Kidney epithelial cell (primary cell): ENCODE measurements around the gene NAT8. TPM values are rescaled to one million over a fixed set of nuclear protein-coding genes. Genes with fewer than 3 reads are reported as not detected.
A peak's percentile ranks its signal among the peaks of the same experiment; 100 is the strongest.
"Not testable (repeated sequence)": the region's sequence is repeated elsewhere in the genome, so short reads cannot be mapped to it uniquely, and the experiment has no call there.

Experiments
- DNase-seq: peaks from one replicate; pipeline ENCODE4 v3.0.0-alpha.2; 2010; ENCODE audit warnings: low read depth
- H3K27me3 ChIP-seq: 2 replicates; pipeline ENCODE4 v1.6.0; 2011; ENCODE audit warnings: low read length; ENCODE audit not compliant: control insufficient read depth, insufficient read depth
- H3K36me3 ChIP-seq: 2 replicates; pipeline ENCODE4 v1.5.1; 2011; ENCODE audit warnings: low read length; ENCODE audit not compliant: control insufficient read depth, insufficient read depth
- H3K4me3 ChIP-seq: 2 replicates; pipeline ENCODE4 v1.5.1; 2011; ENCODE audit warnings: low read depth, mild to moderate bottlenecking, control low read depth, low read length
- total RNA-seq: library from RNA; depleted of rRNA; stranded (reverse); fragments of >200 nt; gene quantifications from 2 replicates; pipeline ENCODE4 v1.2.3, GENCODE V29; 2015
- TF ChIP-seq, protein P1 (sequence below): IDR thresholded peaks from 2 replicates; pipeline ENCODE4 v1.5.1; 2011; ENCODE audit warnings: mild to moderate bottlenecking, moderate library complexity, low read length, control low read depth, inconsistent platforms; ENCODE audit not compliant: insufficient read depth, poor library complexity, severe bottlenecking

The NAT8 gene
- total RNA-seq, 1 donor from 2014 or later: not detected

DNA sequence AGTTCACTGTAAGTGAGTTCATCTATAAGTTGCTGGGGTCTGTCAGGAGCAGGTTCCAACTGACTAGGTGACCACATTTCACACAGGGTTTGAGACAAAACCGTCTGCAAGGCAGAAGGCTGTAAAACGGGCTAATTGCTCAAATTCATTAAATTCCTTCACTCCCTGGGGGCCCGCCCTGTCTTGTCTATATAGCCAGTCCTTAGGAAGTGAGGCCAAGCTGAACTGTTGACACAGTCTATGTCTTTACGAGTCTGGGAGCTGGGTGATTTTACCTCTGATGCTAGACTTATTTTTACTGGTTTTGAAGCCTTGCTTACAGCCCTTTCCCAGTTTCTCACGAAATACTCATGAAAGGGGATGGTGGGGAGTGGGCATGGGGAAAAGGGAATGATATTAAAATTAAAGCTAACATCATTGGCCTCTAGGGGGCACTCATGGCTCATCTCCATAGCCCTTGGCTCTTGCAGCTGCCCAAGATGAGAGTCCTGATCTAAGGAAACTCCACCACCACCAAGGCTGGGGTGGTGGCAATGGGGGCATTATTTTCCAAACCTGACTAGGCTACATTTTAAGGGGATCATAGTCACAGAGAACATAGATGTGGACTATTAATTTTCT is 37.8 kb upstream of the NAT8 start:
- TF ChIP-seq, protein P1, sequence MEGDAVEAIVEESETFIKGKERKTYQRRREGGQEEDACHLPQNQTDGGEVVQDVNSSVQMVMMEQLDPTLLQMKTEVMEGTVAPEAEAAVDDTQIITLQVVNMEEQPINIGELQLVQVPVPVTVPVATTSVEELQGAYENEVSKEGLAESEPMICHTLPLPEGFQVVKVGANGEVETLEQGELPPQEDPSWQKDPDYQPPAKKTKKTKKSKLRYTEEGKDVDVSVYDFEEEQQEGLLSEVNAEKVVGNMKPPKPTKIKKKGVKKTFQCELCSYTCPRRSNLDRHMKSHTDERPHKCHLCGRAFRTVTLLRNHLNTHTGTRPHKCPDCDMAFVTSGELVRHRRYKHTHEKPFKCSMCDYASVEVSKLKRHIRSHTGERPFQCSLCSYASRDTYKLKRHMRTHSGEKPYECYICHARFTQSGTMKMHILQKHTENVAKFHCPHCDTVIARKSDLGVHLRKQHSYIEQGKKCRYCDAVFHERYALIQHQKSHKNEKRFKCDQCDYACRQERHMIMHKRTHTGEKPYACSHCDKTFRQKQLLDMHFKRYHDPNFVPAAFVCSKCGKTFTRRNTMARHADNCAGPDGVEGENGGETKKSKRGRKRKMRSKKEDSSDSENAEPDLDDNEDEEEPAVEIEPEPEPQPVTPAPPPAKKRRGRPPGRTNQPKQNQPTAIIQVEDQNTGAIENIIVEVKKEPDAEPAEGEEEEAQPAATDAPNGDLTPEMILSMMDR: peak; percentile 36
- not testable (repeated sequence) for H3K27me3 ChIP-seq, H3K36me3 ChIP-seq, H3K4me3 ChIP-seq, DNase-seq

DNA sequence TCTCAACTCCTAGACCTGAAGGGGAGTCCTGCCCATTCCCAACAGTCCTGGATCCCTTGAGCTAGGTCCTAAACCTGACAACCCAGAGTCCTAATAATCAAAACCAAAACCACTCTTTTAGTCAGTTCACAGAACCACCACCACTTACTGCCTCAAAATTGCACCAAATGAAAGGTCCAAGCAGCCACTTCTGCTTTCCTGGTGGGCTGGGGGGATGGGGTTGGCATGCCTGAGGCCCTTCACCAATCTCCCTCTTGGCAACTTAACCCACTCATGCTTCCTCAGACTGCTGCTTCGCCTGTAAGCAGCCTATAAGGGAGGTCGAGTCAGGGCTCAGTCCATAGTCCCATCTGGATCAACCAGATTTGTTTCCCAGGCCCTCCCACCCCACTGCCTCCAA is 37.0 kb upstream of the NAT8 start:
- H3K27me3 ChIP-seq, H3K4me3 ChIP-seq, H3K36me3 ChIP-seq, DNase-seq: not testable (repeated sequence)

DNA sequence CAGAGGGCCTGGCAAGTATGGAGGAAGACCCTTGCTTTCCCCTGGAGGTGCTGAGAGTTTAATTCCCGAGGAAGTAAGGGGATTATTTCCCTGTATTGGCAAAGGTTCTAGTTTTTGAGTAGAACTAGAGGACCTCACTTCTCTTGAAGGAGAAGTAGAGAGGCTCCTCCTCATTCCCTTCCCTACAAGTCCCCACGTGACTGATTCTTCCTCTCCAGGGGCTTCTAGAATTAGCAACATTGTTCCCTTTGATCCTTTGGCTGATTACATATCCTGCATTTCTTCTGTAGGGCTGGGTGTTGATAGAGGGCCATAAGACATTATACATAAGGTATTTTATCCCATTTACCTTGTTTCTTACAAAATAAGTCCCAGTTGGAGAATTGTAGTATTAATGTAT is 35.8 kb upstream of the NAT8 start:
- not testable (repeated sequence) for DNase-seq, H3K4me3 ChIP-seq, H3K27me3 ChIP-seq, H3K36me3 ChIP-seq

DNA sequence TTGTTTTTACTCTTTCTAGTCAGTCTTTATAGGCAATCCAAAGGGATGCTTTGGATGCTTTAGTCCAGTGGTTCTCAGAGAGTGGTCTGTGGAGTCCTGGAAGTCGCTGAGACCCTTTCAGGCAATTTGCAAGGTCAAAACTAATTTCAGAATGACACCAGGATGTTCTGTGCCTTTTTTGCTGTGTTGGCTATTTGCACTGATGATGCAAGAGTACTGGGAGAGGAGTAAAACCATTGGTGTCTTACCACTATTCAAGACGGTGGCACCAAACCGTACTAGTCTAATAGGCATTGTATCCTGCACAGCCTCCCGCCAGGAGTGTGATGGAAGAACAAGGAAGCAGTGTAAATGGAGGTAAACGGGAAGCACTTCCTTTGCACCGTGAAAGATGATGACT is 34.0 kb upstream of the NAT8 start:
- DNase-seq, H3K27me3 ChIP-seq, H3K36me3 ChIP-seq, H3K4me3 ChIP-seq: not testable (repeated sequence)

DNA sequence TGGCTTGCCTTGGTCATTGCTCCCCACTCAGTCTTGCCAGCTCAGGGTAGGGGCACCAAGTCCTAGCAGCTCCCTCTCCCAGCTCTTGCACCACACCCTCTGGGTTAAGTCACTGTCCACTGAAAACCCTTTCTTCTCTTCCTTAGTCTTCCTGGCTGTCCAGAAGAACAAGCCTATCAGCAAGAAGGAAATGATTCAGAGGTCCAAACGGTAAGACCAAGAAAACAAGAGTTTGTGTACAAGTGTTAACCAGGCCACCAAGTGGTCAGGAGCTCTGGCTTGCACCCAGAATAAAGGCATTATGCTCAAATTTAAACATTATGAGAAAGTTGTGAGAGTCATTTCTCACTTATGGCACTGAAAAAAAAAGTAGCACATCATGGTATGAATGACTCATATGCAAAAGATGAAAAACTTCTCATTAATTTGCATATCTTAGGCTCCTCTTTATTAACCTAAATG is 32.5 kb upstream of the NAT8 start:
- not testable (repeated sequence) for H3K4me3 ChIP-seq, H3K27me3 ChIP-seq, H3K36me3 ChIP-seq, DNase-seq

DNA sequence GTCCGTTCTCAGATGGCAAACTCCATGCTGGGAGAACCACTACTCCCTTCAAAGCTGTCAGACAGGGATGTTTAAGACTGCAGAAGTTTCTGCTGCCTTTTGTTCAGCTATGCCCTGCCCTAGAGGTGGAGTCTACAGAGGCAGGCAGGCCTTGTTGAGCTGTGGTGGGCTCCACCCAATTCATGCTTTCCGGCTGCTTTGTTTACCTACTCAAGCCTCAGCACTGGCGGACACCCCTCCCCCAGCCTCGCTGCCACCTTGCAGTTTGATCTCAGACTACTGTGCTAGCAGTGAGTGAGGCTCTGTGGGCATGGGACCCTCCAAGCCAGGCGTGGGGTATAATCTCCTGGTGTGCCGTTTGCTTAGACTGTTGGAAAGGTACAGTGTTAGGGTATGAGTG is 27.8 kb upstream of the NAT8 start:
- H3K27me3 ChIP-seq, H3K4me3 ChIP-seq, DNase-seq, H3K36me3 ChIP-seq: not testable (repeated sequence)

DNA sequence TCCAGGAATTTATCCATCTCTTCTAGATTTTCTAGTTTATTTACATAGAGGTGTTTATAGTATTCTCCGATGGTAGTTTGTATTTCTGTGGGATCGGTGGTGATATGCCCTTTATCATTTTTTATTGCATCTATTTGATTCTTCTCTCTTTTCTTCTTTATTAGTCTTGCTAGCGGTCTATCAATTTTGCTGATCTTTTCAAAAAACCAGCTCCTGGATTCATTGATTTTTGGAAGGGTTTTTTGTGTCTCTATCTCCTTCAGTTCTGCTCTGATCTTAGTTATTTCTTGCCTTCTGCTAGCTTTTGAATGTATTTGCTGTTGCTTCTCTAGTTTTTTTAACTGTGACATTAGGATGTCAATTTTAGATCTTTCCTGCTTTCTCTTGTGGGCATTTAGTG is 25.0 kb upstream of the NAT8 start:
- not testable (repeated sequence) for H3K27me3 ChIP-seq, DNase-seq, H3K4me3 ChIP-seq, H3K36me3 ChIP-seq

DNA sequence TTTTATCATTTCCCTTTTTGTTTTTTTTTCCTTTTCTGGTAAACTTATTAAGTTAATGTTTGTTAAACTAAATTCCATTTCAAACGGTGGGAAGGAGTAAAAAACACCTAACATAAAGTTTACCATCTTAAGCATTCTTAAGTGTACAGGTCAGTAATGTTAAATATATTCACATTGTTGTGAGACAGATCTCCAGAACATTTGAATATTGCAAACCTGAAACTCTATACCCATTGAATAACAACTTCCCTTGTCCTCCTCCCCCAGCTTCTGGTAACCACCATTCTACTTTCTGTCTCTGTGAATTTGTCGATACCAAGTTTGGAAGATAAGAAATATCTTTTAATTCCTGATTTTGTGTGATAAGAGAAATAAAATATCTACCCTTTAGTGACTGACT is 12.0 kb upstream of the NAT8 start:
- Histone ChIP-seq H3K27me3 (no peaks in the 10 kb centered on the region), H3K4me3 (no peak overlapping the region), H3K36me3 (no peaks in the 10 kb centered on the region)
- no peak for DNase-seq
- TF ChIP-seq, protein P1: no peak

DNA sequence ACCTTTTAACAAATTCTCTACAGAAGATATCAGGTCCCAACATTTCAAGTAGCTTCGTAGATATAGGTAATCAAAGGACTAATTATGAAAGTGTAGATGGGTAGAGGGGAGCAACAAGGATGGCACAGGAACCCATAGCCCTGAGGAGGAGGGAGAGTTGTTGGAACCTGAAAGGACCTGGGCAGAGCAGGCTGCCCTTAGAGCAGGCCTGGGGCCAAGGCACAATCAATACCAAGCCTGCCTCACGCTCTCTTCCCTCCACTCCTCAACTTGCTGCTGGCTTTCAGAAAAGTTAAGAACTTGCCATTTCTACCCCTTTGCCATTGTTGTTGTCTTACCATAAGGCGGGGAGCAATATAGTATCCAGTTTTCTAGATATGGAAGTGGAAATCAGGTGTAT is 10.1 kb upstream of the NAT8 start:
- DNase-seq: no peak
- H3K4me3 ChIP-seq: no peak overlapping the region
- no peaks in the 10 kb centered on the region for H3K36me3 ChIP-seq
- no peaks in the 10 kb centered on the region for H3K27me3 ChIP-seq
- TF ChIP-seq, protein P1: no peak
